Posterior vena cava (tissue), 2 donors: ENCODE measurements around the gene CTAG1B. TPM values are rescaled to one million over a fixed set of nuclear protein-coding genes. Genes with fewer than 3 reads are reported as not detected.
"Not testable (repeated sequence)": the region's sequence is repeated elsewhere in the genome, so short reads cannot be mapped to it uniquely, and the experiment has no call there.

Experiments
- DNase-seq: peaks from one replicate; pipeline ENCODE4 v3.0.0-alpha.2; 2020; ENCODE audit warnings: low spot score
- intact Hi-C, 2 donors: fragments of 100-400 bp; cut with DNase I; formaldehyde crosslinking; loops; one replicate each; pipeline versions ENCODE4 v1.14.1 to v1.14.2; 2022 to 2023
- total RNA-seq, 2 donors: library from RNA; stranded (reverse); fragmentation: NEBNext Ultra II Directional; extraction: Animal tissue kit (Norgen Biotek cat#: 25700); gene quantifications; one replicate each; pipeline ENCODE4 v1.2.1, GENCODE V29; 2021
- donor health status: DM: yes; HTN: yes; CAD: no.
- donor health status: DM: yes; HTN: yes; CAD: no.

Gene CTAG1B
- total RNA-seq, 2 donors from 2014 or later = not detected

DNA sequence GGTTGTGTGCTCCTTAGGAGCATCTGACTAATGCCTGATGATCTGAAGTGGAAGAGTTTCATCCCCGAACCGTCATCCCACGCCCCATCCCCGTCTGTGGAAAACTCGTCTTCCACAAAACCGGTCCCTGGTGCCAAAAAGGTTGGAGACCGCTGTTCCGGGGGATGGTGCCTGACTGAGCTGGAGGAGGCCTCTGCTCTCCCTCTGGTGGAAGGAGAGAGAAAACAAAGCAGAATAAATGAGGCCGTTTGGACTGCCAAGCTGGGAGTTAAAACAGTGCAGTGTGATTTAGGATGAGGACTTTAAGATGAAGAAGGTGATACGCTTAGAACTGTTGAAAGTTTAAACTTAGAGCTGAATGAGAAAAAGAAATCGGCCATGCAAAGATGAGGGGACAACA, 14.6 kb upstream of the CTAG1B start:
- intact Hi-C loops, DNase-seq: not testable (repeated sequence)

DNA sequence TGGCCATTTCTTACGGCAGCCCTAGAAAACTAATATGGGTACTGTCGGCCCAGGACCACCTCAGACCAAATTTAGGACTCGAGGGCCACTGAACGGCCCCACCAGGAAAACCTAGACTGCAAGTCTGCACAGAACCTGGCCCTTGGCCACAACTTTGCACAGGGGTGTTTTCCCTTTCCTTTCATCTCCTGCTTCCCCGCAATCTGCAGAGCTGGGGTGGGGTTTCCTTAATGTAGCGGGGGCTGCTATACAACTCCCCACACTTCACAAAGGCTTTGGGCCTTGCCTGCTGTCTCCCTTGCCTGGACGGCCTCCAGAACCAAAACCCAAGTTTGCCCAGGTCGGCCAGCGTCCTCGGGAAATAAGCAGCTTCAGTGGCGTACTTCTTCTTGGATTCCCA, 11.9 kb upstream of the CTAG1B start:
- DNase-seq, intact Hi-C loops: not testable (repeated sequence)

DNA sequence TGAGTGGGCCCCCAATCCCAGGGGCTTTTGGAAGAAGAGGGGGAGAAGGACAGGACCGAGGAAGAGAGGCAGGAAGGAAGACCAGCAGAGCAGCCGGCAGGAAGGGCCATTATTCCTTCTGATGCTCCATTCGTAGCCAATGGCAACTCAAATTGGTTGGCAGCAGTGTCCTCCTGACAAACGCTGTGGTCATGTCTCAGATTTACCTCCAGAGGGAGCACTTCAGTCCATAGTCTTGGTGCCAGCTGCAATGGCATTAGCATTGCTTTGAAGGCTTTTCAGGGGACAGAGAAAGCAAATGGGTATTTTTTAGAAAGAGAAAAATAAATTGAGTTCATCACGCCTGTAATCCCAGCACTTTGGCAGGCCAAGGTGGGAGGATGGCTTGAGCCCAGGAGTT, 9.9 kb upstream of the CTAG1B start:
- DNase-seq, intact Hi-C loops: not testable (repeated sequence)

DNA sequence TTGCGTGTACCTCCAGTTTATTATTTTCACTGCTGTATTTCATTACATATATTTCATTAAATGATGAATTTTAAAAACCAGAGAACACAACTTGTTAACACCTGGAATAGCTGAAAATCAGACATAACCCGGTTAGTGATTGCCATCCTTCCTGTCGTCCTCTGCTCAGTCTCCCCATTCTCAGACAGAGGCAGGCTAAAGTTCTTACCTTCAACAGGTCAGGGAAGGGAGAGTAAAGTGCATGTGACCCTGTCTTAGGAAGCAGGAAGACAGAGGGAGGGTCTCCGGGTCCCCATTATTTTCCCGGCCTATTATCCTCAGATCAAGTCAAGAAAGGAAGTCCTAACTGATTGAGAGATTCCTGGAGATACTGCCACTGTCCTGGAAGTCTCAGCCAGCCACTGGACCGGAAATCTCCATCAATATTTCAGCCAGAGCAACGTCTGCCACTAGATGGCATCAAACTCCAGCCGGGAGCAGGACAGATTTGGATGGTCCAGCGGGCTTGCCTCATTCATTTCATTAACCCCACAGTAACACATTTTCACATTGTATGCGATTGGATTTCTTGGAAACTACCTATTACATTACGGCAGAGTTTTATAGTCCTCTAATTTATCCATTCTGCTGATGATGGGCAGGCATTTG, 1.8 kb upstream of the CTAG1B start:
- intact Hi-C loops, DNase-seq: not testable (repeated sequence)

DNA sequence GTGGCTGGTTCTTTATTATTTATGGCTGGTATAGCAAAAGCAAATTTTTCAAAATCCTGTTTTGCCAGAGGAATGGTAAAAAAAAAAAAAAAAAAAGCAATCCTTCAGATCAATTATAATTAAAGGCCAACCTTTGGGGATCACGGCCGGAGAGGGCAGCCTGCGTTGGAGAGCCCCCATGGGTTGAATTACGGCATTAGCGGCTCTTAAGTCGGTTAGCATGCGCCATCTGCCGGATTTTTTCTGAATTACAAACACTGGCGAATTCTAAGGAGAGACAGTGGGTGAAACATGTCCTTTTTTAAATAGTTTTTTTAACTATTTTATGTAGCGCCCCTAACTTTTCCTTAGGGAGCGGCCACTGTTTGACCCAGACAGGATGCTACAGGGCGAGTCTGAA, 5.5 kb downstream of the CTAG1B start:
- DNase-seq, intact Hi-C loops: not testable (repeated sequence)

DNA sequence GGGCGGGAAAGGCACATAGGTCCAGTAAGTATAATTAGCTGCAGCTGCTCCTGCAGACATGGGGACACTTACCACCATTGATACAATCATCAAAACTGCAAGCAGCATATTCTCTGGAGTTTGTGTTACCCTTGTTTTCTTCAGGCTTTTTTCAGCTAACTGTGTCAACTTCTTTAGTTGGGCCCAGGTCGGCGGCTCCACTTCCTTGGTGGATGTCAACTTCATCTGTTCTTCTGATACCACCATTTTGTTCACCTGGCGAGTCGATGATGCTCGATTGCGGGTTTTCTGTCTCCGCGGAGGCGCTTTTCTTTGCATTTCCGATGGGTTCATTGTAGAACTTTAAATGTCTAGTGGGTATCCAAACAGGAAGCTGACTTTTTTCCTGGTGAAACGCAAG, 7.9 kb downstream of the CTAG1B start:
- intact Hi-C loops = not testable (repeated sequence)
- peak; percentile 15 for DNase-seq

DNA sequence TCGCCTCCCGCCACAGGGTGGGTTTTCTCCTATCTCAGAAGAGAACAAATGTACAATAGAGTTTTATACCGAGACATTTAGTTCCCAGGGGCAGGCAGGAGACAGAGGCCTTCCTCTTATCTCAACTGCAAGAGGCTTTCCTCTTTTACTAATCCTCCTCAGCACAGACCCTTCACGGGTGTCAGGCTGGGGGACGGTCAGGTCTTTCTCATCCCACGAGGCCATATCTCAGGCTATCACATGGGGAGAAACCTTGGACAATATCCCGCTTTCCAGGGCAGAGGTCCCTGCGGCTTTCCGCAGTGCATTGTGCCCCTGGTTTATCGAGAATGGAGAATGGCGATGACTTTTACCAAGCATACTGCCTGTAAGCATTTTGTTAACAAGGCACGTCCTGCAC, 10.3 kb downstream of the CTAG1B start:
- DNase-seq = peak; percentile 40
- intact Hi-C loops = not testable (repeated sequence)

DNA sequence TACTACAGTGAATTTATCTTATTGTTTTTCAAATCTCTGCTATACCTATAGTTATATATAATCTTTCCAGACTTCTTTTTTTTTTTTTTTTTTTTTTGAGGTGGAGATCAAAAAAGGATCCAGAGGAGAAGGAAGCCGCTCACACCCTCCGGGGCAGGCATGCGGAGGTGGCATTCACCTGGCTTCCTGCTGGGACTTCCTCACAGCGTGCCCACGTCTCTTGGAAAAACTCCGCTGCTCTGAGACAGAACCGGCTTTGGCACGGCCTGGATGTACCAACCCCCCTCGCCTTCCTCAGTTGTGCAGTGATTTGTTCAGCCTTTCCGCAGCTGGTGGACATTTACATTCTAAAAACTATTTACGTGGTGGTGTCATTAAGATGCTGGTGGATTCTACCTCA, 11.1 kb downstream of the CTAG1B start:
- DNase-seq = peak; percentile 10
- intact Hi-C loops = not testable (repeated sequence)

DNA sequence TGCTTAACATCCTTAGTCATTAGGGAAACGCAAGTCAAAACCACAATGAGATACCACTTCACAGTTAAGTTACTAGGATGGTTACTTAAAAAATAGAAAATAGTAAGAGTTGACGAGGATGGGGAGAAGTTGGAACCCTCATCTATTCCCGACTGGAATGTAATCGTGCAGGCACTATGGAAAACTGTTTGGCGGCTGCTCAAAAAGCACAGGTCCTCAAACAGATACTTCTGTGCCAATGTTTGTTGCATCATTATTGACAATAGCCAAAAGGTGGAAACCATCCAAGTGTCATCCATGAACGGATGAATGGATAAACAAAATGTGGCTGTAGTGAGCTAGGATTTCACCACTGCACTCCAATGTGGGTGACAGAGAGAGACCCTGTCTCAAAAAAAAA, 11.7 kb downstream of the CTAG1B start:
- intact Hi-C loops = no loop called here
- no peak for DNase-seq

DNA sequence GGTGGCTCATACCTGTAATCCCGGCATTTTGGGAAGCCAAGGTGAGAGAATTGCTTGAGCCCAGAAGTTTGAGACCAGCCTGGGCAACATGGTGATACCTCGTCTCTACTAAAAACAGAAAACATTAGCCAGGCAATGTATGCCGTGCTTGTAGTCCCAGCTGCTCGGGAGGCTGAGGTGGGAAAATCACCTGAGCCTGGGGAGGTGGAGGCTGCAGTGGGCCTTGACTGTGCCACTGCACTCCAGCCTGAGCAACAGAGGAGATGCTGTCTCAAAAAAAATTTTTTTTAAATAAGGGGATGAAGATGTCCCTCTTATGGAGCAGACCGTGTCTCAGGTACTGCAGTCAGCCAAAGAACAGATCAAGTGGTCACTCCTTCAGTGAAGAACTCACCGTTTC, 13.5 kb downstream of the CTAG1B start:
- peak; percentile 51 for DNase-seq
- intact Hi-C loops = no loop called here

DNA sequence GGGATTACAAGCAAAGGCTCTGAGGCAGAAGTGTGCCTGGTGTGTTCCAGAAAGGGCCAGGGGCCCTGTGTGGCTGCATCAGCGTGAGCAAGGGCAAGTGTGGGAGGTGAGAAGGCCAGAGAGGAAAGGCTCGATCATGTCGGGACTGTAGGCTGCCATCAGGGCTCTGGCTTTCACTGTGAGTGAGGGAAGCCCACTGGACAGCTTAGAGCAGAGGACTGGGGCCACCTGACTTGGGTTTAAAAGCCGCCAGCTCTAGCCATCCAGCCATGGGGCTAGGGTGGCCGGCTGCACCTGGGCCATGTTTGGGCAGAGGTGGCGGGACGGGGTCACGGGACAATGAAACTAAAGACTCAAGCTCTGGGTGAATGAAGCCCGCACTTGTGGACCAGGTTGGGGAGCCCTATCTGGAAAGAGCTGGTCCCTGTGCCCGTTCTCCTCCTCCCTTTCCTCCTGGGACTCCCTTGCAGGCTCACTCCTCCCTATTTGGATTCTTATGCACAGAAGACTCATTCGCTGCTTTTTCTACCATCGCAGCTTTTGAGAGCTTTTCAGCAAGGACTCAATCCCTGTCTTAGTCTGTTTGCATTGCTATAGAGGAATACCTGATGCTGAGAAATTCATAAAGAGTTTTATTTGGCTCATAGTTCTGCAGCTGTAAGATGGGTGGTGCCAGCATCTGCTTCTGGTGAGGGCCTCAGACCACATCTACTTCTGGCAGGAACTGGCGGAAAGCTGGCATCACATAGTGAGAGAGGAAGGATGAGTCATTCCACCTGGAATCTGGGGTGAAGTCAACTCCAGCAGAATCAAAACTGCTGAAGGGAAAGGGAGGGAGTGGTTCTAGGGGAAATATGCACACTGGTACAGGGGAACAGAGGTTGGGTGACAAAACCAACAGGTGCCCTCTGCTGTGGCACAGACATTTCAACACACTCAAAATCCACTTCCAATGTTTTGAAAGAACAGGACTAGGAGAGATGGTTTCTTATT, 15.3 kb downstream of the CTAG1B start:
- peak; percentile 19 for DNase-seq
- intact Hi-C loops = no loop called here

DNA sequence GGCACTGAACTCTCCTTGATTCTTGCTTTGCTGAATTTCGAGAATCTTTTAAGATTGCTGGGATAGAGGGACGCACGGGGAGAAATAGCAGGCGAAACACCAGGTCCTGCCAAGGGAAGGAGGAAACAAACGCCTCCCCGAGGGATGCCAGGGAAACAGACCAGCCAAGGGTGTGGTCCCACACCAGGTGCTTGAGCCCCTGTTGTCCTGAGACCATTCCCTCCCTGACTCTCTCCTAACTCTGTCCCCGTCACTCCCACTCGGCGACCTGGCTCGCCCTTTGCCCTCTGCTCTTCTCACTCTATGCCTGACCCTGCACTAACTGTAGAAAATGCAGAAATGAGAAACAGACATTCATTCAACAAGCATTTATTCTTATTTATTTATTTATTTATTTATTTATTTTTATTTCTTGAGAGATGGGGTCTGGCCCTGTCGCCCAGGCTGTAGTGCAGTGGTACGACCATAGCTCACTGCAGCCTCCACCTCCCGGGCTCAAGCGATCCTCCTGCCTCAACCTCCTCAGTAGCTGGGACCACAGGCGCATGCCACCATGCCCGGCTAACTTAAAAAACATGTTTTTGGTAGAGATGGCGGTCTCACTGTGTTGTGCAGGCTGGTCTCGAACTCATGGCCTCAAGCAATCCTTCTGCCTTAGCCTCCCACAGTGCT, 16.2 kb downstream of the CTAG1B start:
- peak; percentile 62 for DNase-seq
- intact Hi-C loops = no loop called here

DNA sequence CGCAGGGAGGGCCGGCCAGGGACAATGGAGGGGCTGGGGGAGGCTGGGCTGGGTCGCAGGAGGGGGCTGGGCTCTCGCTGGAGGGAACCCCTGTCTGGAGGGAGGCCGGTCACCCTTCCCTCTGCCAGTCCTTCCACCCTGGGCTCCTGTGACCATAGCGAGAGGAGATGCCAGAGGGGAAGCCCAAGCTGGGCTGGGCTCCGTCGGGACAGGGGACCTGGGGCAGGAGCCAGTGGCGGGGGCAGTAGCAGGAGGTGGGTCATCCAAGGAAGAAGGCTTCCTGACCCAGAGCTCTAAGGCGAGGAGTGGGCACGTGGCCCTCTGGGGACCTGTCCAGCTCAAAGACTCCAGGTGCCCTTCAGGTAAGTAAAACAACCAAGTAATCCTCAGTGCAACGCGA, 16.9 kb downstream of the CTAG1B start:
- DNase-seq = peak; percentile 47
- intact Hi-C loops = no loop called here

DNA sequence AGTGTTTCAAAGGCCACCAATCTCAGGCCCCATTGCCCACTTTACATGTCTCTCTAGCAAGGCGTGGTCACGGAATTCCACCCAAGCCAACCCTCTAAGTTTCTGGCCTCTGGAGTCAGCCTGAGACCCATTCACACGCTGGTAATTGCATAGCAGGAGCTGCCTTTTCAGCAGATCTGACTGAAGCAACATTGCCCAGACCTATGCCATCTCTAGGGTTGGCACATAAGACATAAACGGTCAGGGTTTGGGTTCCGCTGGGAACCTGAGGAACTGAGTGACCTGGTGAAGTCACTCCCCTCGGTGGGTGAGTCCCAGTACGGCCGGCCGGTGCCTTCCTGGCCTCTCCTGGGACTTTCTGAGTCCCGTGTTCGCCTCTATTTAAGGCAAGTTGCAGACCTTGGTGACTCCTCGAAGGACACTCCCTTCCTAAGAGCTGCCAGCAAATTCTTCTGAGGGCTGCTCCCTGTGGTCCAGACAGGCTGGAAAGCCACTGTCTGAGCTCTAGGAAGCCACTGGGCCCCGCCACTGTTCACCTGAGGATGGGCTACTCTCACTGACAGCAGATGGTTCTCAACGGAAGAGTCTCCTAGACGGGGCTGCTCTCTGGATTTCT, 18.2 kb downstream of the CTAG1B start:
- DNase-seq = peak; percentile 67
- intact Hi-C loops = no loop called here

DNA sequence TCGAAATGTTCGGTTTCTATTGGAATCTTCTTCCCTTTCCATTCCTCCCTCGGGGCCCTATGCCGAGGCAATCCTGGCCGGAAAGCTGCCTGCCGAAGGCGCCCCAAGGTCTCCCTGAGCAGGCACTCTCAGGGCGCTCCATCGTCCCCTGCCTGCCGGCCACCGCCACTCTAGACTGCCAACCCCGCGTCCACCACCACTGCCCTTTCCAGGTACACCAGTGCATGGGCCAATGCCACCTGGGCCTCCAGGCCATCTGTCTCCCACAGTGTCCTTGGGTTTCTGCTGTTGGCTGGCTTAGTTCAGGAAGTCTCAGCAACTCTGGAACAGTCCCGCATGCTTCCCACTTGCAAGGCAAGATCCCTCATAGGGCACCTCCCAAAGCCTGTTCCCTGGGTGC, 19.6 kb downstream of the CTAG1B start:
- intact Hi-C loops = no loop called here
- peak; percentile 80 for DNase-seq

DNA sequence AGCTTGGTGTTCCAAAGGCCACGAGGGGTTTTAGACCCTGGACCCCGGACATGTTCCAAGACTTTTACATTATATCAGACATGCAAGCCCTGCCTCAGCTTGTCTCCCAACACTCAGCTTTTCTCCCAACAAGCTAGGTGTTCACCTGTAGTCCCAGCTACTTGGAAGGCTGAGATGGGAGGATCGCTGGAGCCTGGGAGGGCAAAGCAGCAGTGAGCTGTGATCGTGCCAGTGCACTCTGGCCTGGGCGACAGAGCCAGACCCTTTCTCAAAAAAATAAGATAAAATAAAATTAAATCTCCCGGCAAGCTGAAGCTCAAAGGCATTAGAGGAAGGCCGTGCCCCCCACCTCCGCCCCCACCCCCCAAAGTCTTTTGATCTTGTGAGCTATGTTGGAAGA, 20.4 kb downstream of the CTAG1B start:
- peak; percentile 50 for DNase-seq
- intact Hi-C loops = no loop called here

DNA sequence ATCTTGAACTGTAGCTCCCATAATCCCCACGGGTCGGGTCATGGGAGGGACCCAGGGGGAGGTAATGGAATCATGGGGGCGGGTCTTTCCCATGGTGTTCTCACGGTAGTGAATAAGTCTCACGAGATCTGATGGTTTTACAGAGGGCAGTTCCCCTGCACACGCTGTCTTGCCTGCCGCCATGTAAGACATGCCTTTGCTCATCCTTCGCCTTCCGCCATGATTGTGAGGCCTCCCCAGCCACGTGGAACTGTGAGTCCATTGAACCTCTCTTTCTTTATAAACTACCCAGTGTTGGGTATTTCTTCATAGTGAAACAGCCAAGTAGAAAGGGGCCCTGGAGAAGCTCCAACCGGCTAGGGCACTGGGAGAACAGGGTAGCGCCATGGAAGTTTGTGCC, 21.9 kb downstream of the CTAG1B start:
- DNase-seq = peak; percentile 34
- intact Hi-C loops = no loop called here

DNA sequence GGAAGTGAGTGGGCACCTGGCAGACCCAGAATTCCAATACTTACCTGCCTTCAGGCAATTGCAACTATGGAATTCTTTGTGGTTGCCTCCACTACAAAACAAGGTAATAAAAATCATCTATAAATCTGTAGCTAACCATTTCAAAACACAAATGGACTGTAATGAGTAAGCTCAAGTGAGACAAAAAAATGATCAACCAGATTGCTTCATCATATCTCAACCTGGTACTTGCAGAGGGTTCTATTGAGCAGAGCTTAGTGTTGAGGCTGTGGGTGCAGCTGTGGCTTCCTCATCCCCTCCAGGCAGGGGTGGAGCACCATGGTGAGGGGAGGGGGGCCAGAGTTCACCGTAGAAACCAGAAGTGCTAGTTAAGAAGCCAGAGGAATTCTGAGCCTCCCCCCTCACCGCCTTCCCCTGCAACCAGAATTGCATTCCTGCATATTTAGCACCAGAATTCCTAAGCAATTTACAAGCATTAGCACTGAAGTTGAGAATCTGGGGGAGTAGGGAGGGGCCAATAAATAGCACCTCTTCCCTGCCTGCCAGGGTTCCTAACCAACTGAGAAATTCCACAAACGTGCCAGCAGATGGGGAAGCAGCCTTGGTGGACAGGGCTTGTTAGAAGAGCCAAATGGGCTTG, 22.7 kb downstream of the CTAG1B start:
- peak; percentile 54 for DNase-seq
- intact Hi-C loops = no loop called here

DNA sequence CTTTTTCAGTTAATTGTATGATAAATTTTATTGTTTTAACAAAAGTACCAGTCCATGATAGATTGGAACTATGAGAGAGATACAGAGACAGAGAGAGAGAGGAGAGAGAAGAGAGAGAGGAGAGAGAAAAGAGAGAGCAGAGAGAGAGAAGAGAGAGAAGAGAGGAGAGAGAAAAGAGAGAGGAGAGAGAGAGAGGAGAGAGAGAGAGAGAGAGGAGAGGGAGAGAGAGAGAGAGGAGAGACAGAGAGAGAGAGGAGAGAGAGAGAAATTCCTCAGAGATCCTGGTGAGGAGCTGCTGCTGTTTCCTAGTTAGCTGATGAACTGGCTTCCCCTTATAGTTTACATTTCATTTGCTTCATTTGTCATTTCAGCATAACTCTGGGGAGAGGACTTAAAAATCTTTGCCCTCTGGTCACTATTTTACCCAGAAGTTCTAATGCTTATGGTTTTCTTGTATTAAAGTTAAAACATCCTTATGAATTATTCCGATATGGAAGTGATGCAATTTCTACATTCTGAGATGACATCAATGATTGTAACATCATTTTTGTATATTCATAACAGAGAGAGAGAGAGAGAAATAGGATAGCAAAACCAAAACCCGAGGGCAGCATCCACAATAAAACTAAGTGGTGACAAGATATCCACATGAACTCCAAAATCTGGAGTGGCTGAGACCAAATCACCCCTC, 23.4 kb downstream of the CTAG1B start:
- intact Hi-C loops = no loop called here
- DNase-seq = no peak
